ENCODE measurements around the gene SUGCT.

The SUGCT gene

DNA sequence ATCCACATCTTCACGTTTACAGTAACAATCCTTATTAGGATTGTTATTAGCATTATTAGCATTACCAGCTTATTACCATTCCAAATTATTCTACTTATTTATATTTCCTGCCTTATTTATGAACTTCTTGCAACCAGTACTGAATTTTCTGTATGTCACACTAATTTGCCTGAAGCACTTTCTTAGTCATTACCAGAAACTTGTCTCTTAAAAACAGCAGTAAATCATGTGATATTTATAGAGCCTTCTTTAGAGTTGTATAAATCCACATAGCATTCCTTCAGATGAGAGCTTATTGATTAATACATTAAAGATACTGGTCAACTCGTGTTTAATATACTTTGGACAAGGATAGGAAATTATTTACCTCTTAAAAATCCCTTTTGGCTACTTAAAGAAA lies 618.6 kb downstream of the SUGCT start:
- DNase-seq: no peak

DNA sequence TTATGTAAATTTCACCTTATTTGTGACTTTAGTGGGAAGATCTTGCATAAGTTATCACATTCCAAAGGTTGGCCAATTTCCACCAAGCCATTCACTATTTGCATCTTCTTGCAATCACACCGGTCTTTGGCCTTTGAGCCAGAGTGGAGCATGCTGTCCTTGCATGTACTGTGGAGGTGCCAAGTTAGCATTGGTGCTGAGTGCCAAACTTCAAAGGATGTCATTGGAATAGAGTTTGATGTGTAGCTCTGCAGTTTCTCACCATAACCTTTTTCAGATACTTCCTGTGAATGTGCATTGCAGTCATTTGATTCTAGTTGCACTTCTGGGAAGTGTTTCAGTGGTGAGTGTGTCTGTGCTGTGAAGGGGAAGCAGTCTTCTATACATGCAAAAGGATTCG lies 620.6 kb downstream of the SUGCT start:
- no peak for DNase-seq

DNA sequence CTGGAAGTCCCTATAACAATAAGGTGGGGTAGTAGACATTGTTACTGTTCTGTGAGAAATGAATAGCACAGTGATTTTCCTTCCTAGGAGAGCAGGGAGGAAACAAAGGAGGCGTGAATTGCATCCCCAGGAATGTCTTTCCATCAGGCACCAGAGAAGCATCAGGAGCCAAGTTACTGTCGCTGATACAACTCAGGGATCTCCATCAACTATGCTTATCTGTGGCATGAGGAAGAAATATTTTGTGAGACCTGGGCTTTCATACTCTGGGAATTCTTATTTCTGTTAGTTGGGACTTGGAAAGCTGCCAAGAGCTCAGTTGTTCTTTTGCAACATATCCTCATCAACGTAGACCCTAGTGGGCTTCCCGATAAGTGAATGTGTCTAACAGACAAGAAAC lies 622.3 kb downstream of the SUGCT start:
- DNase-seq: no peak

- no peak for DNase-seq
These were observed 623.8 kb downstream of the SUGCT start for GRCh38 chr7:40758590-40758989.

DNA sequence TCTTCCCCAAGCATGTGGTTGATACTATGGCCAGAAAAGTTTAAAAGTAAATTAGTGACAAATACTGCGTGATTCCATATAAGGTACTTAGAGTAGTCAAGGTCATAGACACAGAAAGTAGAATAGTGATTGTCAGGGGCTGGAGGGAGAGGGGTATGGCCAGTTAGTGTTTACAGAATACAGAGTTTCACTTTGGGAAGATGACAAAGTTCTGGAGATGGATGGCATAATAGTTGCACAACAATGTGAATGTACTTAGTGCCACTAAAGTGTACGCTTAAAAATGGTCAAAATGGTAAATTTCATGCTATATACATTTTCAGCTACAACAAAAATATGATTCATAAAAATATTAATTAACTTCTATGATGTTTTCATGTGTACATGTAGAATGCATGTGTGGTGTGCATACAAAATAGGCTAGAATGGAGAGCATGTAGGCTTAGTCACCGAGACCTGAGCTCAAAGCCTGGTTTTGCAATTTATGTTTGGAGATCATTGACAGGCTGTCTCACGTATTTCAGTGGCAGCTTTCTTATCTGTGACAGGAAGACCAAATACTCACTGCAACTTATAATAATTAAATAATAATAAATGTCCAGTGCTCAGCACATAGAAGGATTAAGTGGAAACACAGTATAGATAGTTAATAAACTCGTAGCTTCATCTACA lies 625.6 kb downstream of the SUGCT start:
- DNase-seq: no peak

- DNase-seq: no peak
These were observed 626.2 kb downstream of the SUGCT start for GRCh38 chr7:40760987-40761386.

DNA sequence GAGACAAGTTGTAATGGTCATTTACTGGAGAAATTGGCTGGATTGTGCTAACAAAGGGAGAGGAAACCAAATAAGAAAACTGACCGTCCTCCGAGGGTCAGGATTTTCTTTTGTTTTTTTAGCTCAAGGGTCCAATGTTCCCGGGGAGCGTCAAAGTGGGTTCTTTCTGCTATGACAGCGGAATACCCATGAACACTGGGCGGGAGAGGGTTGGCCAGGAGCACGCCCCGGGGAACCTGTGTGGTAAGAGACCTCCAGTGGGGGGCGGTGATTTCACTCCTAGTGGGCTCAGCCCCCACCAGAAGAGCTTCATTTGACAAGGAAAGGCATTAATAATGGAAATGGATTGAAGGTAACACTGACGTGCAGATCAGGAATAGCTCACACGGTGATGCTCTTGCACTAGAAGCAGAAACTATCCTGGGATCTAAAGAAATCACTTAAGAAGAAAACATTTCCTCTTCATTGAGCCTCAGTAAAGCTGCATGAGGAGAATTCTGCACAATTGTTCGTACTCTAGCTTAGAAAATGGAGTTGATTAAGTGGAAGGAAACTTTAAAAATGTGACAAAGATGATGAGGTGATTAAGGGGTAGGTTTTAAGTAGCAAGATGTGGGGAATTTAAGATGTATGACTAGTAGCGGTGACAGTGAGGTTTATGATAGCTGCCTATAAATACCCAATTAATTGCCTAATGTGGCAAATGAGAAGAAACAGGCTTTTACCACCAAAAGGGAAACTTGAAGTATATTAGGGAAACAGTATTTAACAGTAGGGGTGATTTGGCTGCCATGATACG lies 627.2 kb downstream of the SUGCT start:
- DNase-seq: no peak

GRCh38 chr7:40763319-40764287 lies 628.8 kb downstream of the SUGCT start:
- DNase-seq: no peak

DNA sequence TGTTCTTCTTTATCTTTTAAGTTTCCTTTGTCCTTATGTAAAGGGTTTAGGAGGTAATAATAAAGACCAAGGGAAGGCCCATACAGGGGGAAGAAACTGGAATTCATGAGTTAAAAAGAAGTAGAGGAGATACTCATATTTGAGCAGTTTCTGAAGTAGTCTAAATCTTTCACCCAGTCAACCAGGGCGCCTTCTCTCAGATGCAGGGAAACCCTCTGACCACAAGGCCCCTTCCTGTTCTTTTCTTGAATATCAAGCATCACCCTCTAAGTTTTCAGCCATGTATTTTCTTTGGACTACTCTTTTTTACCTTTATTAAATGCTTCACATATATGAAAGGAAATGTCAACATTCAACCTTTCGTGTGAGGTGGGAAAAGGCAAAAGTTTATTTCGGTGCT lies 630.8 kb downstream of the SUGCT start:
- no peak for DNase-seq

DNA sequence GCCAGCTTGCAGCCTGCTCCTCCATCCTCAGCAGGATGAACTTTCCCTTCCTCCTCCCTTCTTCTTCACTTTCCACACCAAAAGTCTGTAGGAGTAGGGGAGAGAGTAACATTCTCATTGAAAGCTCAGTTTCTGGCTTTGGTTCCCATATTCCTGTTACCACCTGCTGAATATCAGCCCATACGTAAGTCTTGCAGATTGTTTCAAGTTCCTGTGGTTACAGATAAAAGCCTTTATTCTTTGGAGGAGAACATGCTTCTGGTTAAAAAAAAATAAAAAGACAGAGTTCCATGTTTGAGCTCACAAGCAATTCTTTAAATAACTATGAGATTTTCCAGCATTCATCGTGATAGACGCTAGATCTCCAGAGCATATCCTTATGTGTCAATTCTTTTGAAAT lies 637.3 kb downstream of the SUGCT start:
- no peak for DNase-seq

- DNase-seq: no peak
These were observed 638.9 kb downstream of the SUGCT start for GRCh38 chr7:40773656-40774055.

DNA sequence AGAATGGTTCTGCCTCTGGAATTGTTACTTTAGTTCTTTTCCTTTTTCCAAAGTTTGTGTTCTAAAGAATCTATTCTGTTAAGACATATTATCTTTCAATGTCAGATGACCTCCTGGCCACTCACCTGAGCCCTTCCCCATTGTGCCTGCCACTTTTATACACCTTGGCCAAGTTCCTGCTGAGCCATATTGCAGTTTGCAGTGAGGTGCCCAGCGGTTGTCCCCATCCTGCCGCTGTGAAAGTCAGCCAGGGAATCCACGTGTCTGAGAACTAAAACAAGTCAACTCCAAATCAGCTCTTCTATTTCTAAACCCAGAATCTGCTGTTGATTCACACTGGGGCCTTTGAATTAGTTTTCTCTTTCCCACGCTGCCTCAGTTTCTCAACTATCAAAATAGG lies 641.1 kb downstream of the SUGCT start:
- no peak for DNase-seq

- DNase-seq: no peak
These were observed 643.0 kb downstream of the SUGCT start for GRCh38 chr7:40777730-40778312.

- DNase-seq: no peak
These were observed 645.7 kb downstream of the SUGCT start for GRCh38 chr7:40780460-40780859.

GRCh38 chr7:40782836-40783235 lies 648.0 kb downstream of the SUGCT start:
- no peak for DNase-seq

DNA sequence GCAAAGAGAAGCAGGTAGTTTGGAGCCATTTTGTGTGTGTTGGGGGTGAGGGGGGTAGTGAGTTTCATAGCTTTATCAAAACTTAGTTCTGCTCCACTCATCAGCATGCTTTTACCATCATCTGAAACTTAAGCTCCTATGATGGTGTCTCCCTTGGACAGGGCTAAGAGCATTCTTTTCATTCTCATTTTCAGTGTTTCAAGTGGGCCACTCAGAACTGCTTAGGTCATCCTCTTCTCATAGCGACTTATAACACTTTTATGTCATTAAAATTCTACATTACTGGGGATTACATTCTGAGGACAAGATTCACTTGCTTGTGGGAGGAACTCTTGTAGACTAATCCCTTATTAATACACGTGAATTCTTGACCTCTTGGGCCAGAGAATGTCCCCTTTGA lies 649.4 kb downstream of the SUGCT start:
- no peak for DNase-seq

- DNase-seq: no peak
These were observed 652.1 kb downstream of the SUGCT start for GRCh38 chr7:40786909-40787308.

DNA sequence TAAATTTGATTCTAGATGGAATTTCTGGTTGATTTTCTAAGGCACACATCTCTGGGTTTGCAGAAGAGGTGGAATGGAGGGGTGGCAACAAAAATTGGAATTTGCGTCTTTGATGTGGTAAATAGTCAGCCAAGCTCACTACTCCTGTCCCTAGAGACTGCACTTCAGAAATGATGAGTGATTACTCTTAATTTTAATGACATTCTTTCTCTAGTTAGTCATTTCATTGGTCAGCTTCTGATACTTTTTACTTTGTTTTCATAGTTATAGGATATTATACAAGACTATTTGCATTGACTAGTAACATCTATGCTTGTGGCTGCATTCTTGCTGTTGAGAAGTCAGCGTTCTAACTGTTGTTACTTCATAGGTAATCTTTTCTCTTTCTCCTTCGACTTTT lies 658.3 kb downstream of the SUGCT start:
- DNase-seq: no peak

DNA sequence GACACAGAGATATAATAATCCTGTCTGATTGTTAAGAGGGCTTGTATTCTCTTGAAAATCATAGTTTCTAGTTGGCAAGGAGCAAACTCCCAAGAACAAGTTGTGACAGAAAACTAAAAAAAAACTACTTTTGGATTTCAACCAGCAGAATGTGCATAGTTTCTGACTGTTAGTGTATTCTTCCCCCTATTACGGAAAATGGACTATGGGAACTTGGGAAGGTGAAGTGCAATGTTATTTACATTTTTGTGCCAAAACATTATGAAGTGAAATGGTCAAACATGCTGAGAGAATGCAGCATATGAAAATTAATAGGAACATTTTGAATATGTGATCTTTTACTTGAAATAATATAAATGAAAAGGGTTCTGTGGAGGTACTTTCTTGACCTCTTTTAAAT lies 660.8 kb downstream of the SUGCT start:
- DNase-seq: no peak

DNA sequence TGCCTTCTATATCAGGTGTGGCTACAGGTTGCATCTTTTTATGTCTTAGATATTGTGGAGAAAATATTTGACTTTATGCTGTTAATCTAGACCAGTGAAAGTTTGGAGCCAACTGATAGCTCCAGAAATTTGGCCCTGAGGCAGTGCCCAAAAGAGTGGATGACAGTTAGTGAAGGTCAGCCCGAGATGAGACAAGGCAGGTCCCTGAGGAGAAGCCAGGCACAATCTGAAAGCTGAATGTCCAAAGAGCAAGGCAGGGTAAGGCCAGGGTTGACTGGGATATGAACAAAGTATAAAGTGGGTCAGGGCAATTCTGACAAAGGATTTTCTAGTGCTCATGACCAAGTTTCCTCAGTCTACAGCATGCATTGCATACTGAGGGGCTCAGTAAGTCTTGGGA lies 661.9 kb downstream of the SUGCT start:
- no peak for DNase-seq

- no peak for DNase-seq
These were observed 663.8 kb downstream of the SUGCT start for GRCh38 chr7:40798613-40799012.

GRCh38 chr7:40799493-40800403 lies 664.9 kb downstream of the SUGCT start:
- DNase-seq: no peak
